Stimulated activated CD4-positive, alpha-beta T cell treated with anti-CD3 and anti-CD28 coated beads, TNF-alpha, amount 100 ng/mL, for 1 hour (primary cell): Measurements from ENCODE around the gene PELI1.

Experiments
- DNase-seq, 3 donors: peaks; one replicate each; pipeline ENCODE4 v3.0.0-alpha.2; 2020; ENCODE audit warnings: low read depth in 3 of 3, low spot score in 1 of 3

Gene PELI1

DNA sequence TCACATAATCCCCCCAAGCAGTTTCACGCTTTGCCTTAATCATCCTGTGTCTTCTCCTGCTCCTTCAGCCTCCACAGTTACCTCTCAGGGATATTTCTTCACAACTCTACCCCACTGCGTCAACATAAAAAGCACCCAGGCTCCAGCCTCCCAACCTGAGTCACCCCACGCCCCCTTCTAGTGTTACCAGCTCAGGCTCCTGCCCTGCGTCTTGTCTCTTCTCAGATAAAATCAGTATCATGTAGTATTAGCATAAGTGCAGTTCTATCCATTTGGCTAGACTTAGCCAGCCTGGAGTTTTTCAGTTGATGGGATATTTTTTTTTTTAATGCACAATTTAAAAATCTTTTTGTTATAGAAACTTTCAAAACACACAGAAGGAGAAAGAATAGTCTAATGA is 9.6 kb upstream of the PELI1 start:
- DNase-seq: no peak

DNA sequence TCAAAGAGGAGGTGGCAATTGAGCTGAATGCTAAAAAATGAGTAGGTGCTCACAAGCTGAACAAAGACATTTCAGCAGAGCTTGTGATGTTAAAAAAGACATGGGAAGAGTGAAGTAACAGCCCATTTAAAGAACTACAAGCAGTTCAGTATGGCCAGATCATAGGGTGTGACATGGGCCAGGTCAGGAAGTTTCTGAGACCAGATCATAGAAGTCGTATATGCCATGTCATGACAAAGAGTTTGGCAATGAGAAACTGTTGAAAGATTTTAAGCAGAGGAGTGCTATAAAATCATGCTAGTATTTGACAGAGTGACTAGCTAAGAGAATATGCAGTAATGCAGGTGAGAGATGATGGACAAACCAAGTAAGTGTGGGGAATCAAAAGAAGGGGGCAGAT is 7.3 kb upstream of the PELI1 start:
- no peak for DNase-seq

DNA sequence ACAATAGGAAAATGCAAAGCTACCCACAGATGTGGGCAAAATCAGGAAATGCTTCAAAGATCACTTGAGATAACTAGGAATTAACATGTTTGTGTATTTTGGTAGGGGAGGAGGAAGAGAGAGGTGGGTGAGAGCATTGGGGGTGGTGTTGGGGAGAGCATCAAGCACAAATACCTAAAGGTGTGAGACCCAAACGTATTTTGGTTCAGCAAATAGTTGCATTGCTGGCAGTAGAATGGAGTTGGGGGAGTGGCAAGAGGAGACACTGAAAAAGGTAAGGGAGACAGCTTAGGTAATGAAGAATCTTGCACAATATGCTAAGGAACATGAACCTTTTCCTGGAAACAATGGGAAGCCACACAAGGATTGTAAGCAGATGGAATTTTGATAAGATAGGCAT is 1.5 kb upstream of the PELI1 start:
- DNase-seq: no peak

DNA sequence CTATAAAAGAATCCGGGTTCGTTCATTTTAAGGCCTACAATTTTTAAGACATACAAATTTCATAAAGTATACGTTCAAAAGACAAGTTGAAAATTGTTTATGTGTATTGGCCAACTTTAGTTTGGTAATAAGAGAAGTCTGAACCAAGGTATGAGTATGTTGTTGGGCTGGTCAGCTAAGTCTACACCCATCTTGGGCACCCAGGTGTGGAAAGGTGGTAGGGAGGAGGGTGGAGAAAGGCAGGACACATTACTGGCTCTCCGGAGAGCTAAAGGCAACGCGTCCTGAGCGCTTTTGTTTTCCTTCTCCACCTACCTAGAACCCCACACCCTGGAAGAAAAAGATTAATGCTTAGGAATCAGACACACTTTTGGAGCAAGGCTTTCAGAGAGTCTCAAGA is 899 bp upstream of the PELI1 start:
- no peak for DNase-seq

DNA sequence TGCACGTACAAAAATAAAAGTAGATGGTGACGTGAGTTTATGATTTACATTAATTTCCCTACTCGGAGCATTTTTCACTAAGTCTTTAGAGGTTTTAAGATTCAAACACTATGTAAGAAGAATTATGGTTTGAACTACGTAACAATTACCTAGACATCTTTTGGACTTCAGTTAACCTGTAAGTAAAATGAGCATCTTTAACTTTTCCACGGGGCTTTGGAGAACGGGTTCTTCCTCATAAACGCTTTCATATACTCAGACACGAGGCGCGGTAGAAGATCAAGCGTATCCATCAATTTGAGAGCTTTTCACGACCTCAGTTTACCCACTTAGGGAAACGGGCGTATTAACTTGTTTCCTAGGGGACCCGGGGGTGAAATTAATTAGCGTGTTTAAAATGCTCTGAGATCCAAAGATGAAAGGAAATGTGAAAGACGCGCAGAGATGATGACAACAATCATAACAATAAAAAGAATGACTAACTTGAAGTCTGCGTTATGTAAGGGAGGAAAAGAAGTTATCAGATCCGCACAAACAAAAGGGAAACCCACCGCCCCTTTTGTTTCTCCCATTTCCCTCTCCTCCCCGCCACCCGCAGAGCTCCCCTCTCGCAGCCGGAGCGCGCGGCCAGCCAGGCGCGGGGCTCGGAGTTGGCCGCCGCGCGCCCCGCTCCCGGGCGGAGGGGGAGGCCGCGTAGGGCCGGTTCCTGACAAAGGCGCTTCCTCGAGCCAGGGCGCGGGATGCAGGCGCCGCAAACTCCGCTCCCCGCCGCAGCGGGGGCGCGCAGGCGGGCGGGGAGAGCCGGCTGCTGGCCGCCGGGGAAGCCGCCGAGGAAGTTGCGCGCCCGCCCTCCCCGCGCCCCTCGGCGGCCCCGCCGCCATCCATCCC is 807 bp downstream of the PELI1 start:
- peak in 1 of 3 donors; percentile 16 for DNase-seq

DNA sequence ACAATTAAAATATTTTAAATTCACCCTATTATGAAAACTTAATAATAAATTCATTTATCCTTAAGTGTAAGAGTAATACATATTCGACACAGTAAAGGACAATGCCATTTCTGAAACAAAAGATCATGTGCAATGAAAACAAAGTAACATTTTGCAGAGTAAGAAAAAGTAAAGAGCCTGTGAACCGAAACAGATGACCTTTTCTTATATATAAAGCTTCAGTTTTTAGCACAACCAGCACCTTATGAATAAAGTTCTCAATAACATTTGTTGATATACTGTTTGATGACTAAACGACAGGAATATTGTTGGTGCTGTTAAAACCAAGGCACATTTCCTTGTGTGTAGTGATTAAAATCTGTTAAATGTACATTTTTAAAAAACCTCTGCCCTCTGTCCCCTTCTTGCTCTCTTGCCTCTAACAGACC is 1.5 kb downstream of the PELI1 start:
- DNase-seq: no peak

DNA sequence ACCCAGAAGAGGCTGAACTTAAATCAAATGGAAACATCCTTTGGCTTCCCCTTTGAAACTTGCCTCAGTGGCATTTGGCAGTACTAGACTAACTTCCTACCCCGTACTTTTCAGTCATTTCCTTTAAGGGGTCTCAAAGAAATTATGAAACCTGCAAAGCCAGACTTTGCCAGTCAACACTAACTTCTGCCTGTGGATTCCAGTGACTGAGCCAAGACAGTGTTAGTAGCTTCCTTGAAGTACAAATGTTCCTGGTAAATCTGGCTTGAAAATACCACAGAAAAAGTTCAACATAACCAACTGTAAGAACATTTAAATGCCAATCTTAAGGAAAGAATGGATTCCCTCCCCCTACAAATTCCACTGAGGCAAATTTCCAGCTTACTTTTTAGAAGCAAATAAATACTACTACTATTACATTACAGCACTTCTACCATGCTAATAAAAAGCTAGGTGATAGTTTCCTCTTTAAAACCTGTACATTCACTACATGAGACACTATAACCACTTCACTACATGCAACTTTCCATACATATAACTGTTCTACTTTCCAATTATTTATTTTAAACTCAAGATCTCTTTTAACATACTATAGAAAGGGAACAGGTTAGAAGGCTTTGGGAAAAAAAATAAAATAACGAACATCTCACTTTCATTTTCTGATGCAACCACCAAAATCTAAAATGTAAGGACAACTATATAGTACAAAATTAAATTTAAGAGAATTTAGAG is 2.4 kb downstream of the PELI1 start:
- no peak for DNase-seq

DNA sequence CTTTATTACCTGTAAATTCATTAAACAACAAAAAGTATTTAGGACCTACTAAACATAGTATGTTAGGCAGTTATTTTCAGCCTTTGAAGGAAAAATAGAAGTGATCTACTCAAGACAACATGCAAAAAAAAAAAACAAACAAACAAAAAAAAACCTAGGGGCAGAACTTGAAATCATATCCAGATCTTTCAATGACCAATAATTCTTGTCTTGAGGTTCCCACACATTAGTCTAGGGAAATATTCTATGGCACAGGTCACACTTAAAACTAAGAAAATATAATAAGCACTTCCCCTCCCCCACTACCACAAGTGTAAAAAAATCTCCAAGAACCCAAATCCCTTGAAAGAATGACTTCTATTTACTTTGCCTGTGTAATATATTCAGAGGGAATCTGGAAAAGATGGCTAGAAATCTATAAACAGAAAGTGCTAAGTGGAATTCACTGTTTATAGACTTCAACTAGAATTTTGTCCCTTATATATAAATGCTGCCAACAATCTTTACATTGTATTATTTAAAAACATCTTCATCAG is 3.5 kb downstream of the PELI1 start:
- DNase-seq: no peak

DNA sequence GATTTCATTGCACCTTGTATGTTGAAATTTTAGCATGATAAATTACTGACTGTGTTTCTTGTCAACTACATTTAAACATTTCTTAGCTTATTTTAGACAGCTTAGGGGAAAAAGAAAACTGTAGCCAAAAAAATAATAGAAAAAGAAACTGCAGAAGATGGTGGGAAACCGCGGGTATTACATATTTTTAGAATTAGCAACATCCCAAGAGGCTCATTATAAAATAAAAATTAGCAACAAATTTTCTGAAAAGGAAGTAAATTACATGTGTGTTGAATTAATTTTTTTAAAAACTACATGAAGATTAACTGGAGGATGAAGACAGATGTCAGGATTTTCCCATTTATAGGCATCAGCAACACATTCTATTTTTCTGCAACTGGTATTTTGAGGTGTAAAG is 4.3 kb downstream of the PELI1 start:
- DNase-seq: no peak

DNA sequence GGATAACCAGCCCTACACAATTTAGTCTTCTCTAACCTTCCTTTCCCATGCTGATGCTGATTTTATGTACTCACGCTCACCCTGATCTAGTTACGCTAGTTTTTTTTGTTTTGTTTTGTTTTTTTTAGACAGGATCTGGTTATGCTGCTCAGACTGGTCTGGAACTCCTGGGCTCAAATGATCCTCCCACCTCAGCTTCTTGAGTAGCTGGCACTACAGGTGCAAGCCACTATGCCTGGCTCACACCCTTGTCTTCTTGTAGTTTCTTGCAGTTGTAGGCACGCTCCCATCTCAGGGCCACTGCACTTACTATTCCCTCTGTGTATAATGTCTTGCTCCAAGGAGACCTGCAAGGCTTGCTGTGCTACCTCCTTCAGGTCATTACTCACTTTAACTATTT is 6.2 kb downstream of the PELI1 start:
- DNase-seq: no peak

DNA sequence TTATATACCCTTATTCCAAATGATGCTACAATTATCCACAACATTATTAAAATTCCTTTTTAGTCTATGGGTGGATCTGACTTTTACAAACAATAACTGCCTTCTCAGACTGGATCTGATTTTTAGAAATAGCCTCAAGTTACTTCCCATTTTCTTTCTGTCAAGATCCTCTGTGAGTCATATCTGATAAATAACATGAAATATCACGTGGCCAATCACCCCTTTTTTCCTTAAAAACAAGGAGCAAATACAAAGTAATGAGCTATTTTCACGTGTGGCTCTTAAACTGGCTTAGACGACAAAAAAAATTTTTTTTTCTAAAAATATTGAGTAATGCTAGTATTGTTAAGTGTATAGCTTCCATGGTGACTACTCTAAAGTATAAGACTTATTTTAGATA is 6.7 kb downstream of the PELI1 start:
- DNase-seq: no peak

DNA sequence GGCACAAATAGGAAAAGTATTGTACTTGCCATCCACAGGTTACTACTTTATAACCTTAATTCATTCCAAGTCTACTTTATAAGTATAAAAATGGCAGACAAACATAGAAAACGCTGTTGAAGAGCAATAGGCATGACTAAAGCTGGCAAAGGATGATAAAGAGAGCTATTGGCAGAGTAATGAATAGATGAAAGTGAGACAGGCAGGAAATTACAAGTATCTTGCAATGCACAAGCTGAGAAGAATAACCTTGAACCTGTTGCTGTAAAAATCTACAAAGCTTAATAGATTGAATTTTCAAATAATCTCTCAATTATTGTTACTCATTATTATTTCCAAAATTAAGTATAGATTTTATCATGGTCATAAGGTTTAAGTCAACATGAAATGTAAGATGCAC is 8.8 kb downstream of the PELI1 start:
- DNase-seq: no peak

DNA sequence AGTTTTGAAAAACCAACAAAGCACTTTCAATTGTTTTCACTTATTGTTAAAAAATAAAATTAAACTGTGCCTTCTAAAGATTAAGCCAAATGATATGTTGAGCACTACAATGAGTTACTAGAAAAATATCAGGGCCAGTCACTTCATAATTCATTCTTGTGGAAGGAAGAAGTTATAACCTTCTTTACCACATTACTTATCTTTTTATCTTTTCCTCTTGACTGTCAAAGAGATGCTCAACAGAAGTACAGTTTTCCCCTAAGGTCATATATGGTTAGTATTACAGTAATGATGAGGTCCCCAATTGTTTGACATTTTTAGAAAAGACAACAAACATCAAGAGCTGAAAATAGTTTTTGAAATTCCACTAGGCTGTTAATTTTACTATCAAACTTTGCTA is 9.4 kb downstream of the PELI1 start:
- DNase-seq: no peak

DNA sequence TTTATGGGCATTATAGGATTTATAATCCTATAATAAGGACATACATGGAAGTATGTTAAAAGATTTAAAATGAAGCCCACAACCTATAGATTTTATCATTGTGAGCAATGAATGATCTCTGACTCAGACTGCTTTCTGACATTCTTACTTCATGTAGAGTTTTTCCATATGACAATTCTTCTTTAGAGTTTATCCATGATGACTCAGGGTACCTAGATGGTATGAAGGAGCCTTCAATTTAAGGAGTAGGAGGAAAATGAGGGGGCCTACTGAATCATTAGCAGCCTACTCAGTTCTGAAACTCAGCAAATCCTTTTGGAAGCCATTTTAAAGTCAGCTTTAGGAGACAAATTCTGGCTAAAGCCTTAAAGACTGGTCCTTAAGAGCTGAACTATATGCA is 10.4 kb downstream of the PELI1 start:
- DNase-seq: no peak

DNA sequence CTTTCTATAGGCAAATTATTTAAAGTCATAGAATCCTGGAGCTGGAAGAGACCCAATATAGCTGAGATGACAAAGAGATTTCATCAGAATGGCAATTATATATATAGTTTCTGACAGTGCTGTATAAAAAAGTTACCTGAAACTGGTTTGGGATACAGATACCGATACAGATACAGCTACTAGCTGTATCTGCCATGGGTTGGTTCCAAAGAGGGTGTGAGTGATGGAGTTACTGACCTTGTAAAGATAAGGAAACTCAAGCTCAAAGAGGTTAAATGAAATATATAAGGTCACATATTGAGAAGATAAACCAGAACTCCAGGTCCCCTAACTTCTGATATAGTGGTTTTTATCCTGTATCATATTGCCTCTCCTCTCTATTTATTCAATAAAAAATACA is 10.9 kb downstream of the PELI1 start:
- no peak for DNase-seq

DNA sequence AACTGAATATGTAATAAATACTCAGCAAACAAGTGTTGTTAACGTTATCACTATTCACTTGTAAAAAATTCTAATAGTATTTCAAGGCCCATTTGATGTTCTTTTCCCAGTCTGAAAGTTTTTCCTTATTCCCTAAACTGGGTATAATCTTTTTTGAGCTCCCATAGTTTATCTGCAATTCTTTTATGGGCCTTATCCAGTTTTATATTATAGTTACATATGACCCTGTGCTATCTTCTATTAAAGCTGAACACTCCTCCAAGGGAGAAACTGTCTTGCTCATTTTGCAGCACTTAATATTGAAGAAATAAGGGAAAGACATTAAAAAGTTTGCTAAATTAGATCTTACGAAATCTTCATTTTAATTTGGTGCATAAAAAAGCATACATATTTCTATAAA is 13.9 kb downstream of the PELI1 start:
- no peak for DNase-seq

DNA sequence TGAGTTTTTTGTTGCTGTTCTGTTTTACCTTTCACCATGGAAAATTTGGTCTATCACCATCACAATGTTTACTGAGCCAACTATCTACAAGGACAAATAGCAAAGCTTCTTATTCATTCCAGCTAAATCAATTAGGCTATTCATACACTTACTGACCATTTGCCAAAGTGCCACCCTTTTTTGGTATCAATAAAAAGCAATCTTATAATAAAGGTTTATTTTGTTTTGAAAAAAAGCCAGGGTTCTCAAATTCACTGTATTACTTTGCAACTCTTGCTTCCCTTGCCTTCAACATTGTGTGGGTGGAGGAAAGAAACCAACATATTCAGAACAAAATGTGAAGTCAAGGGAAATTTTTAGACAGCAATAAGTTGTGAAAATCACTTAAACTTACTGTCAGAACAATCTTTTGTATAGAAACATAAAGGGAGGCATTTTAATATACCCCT is 15.3 kb downstream of the PELI1 start:
- DNase-seq: no peak

DNA sequence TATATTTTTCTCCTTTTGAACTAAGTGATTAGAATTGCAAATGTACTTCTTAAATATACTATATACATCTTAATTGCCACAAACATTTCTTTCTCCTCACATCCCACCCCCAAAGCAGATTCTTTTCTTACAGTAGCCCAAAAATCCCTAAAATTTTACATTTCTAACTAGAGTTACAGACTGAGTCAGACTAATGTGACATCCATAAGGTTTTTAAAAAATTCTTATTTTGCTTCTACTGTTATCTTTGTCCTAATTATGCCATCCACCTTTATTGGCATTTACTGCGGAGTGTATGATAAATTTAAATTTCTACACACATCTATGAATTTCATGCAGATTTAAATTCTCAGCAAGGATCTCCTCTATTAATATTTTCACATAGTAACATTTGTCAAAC is 15.8 kb downstream of the PELI1 start:
- DNase-seq: no peak

DNA sequence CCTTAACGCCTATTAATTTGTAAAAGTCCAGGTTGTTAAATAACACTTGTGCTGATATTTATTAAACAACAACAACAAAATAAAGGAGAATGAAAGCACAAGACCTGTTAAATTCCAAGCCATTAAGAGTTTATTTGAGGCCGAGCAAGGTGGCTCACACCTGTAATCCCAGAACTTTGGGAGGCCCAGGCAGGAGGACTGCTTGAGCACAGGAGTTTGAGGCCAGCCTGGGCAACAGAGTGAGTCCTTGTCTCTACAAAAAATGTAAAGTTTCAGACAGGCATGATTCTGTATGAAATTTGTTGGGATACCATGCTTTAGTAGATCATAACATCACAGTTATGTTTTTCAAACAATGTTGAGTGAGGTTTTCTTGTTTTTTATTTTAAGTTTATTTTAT is 17.1 kb downstream of the PELI1 start:
- no peak for DNase-seq

DNA sequence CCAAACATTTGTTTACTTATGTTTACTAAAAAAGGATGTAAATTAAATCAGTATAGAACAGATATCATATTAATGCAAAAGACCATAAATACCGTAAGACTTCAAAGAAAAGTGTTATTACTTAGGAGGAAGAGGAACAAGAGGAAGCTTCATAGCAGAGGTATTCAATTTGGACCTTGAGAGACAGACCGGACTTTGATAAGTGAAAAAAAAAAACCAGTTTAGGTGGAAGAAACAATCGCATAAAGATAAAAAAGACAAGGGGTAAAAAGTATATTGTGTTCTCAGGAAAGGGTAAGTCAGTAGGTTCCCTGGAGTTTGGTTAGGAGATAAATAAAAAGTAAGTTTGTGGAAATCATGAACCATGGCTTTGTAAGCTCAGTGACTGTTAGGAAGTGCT is 17.6 kb downstream of the PELI1 start:
- no peak for DNase-seq

DNA sequence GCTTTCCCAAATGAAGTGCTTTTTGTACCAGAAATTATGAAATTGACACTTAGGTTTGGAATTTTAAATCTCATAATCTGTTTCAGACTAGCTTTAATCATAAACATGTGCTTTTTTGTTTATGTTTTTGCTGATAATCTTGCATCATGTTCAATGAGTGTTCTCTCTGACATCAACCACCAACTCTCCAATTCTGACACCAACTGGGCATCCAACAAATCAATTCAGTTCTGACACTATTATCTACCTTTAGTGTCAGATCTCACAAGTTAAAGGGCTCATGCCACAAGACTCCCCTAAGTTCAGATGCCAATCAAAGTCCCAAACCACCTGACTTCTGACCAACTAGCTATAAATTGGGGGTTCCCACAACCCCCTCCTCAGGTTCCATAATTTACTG is 19.6 kb downstream of the PELI1 start:
- DNase-seq: no peak

DNA sequence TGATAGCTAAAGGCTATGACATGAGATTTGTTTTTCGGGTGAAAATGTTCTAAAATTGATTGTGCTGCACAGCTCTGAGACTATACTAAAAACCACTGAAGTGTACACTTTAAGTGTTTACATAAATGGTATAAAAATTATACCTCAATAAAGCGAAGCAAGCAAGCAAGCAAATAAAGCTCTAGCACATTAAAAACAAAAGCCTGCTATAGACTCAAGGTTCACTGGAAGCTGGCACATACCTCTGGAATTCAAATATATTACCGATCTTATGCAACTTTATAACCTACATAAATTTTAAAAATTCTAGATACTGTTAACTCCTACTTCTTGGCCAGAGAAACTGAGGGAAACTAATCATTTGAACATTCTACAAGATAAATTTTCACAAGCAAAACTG is 20.1 kb downstream of the PELI1 start:
- no peak for DNase-seq
